ENCODE data around the gene FFAR1.

FFAR1 gene

GRCh38 chr19:35306473-35307246 lies 41.0 kb upstream of the FFAR1 start:
- no peak for DNase-seq (ENCODE audit: insufficient read length)
- peak; percentile 76 for FAIRE-seq
- TF ChIP-seq POLR2A (IDR thresholded peaks at IDR 0.05; ENCODE audit: low read depth, low read length): no peak
- TF ChIP-seq TAF1 (IDR thresholded peaks at IDR 0.05; ENCODE audit: borderline replicate concordance, low read depth, low read length): no peak
- TF ChIP-seq POLR2AphosphoS5 (IDR thresholded peaks at IDR 0.05; ENCODE audit: low read depth, low read length): no peak

GRCh38 chr19:35307931-35308330 lies 39.8 kb upstream of the FFAR1 start:
- TF ChIP-seq TAF1 (IDR thresholded peaks at IDR 0.05; ENCODE audit: borderline replicate concordance, low read depth, low read length) (no peak), POLR2A (IDR thresholded peaks at IDR 0.05; ENCODE audit: low read depth, low read length) (no peak), POLR2AphosphoS5 (IDR thresholded peaks at IDR 0.05; ENCODE audit: low read depth, low read length) (no peak)
- DNase-seq (ENCODE audit: insufficient read length) (no peak), FAIRE-seq (no peak)

- FAIRE-seq (no peak), DNase-seq (ENCODE audit: insufficient read length) (no peak)
- TF ChIP-seq TAF1 (IDR thresholded peaks at IDR 0.05; ENCODE audit: borderline replicate concordance, low read depth, low read length): no peak
Observed at GRCh38 chr19:35308910-35309309, 38.8 kb upstream of the FFAR1 start.

DNA sequence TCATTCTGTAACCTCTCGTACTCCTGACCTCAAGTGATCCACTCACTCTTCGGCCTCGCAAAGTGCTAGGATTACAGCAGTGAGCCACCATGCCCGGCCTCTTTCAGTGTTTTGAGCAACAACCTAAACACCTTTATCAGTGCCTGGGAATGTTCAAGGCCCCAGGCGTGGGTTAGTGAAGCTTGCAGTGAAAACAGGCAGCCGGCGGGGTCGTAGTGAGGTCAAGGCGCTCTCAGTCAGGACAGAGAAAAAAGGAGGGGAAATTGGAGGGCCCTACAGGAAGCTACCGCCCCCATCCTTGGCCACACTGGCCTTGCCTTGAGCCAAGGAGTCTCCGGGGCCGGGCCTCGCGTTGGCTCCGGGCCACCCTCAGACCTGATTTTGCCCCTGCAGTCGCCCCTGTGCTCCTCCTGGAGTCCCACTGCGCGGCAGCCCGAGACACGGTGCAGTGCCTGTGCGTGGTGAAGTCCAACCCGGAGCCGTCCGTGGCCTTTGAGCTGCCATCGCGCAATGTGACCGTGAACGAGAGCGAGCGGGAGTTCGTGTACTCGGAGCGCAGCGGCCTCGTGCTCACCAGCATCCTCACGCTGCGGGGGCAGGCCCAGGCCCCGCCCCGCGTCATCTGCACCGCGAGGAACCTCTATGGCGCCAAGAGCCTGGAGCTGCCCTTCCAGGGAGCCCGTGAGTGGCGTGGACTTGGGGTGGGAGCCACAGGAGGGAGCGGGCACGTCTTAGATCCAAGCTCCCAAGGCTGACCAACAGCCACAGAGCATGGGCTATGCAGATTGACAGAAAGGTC lies 38.0 kb upstream of the FFAR1 start:
- DNase-seq (ENCODE audit: insufficient read length): no peak
- FAIRE-seq: no peak
- TF ChIP-seq TAF1 (IDR thresholded peaks at IDR 0.05; ENCODE audit: borderline replicate concordance, low read depth, low read length) (no peak), POLR2A (IDR thresholded peaks at IDR 0.05; ENCODE audit: low read depth, low read length) (no peak), POLR2AphosphoS5 (IDR thresholded peaks at IDR 0.05; ENCODE audit: low read depth, low read length) (no peak)

DNA sequence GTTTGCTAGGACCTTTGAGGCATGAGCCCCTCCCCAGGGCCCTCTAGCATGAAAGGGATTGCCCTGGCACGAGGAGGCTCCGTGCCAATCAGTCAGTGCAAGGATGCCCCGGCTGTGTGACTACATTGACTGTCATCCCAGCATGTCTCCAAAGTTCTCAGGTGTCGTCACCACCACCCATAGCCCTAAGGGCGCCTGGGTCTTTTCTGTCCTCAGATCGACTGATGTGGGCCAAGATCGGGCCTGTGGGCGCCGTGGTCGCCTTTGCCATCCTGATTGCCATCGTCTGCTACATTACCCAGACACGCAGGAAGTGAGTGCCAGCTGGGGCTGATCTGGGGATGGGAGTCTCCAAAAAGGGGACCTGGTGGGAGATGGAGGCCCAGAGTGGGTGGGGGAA lies 37.4 kb upstream of the FFAR1 start:
- DNase-seq (ENCODE audit: insufficient read length): no peak
- TF ChIP-seq TAF1 (IDR thresholded peaks at IDR 0.05; ENCODE audit: borderline replicate concordance, low read depth, low read length) (no peak), POLR2AphosphoS5 (IDR thresholded peaks at IDR 0.05; ENCODE audit: low read depth, low read length) (no peak), POLR2A (IDR thresholded peaks at IDR 0.05; ENCODE audit: low read depth, low read length) (no peak)
- FAIRE-seq: no peak

GRCh38 chr19:35310811-35311465 lies 36.8 kb upstream of the FFAR1 start:
- no peak for TF ChIP-seq TAF1 (IDR thresholded peaks at IDR 0.05; ENCODE audit: borderline replicate concordance, low read depth, low read length)
- TF ChIP-seq POLR2AphosphoS5 (IDR thresholded peaks at IDR 0.05; ENCODE audit: low read depth, low read length): no peak
- no peak for TF ChIP-seq POLR2A (IDR thresholded peaks at IDR 0.05; ENCODE audit: low read depth, low read length)
- FAIRE-seq: no peak
- DNase-seq (ENCODE audit: insufficient read length): no peak

DNA sequence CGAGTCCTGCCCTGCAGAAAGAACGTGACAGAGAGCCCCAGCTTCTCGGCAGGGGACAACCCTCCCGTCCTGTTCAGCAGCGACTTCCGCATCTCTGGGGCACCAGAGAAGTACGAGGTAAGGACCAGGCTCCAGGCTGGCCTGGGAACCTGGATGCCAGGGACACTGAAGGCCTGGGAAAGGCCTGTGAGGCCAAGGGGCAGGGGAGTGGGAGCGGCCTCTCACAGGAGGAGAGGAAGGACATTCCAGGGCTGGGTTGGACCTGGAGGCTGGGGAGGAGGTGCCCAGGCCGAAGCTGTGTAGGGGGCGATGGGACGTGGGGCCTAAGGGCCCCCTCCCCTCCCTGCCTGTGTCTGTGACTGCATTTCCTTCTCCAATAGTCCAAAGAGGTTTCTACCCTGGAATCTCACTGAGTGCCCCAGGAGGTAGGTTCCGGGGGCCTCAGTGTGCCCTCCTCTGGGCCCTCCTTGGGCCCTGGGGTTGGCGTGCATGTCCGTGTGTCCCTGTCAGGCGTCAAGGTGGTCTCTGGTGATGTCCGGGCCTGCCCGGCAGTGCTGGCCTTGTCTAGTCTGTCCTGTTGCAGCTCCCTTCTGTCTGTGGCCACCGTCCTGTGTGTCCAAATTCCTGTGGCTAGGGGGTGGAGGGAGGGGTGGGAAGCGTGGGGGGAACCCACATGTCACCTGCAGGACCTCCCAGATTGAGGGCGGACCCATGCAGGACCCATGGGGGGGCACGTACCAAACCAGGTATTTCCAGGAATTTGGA lies 35.6 kb upstream of the FFAR1 start:
- no peak for DNase-seq (ENCODE audit: insufficient read length)
- TF ChIP-seq TAF1 (IDR thresholded peaks at IDR 0.05; ENCODE audit: borderline replicate concordance, low read depth, low read length) (no peak), POLR2A (IDR thresholded peaks at IDR 0.05; ENCODE audit: low read depth, low read length) (no peak), POLR2AphosphoS5 (IDR thresholded peaks at IDR 0.05; ENCODE audit: low read depth, low read length) (no peak)
- no peak for FAIRE-seq

- TF ChIP-seq TAF1 (IDR thresholded peaks at IDR 0.05; ENCODE audit: borderline replicate concordance, low read depth, low read length): no peak
- no peak for TF ChIP-seq POLR2A (IDR thresholded peaks at IDR 0.05; ENCODE audit: low read depth, low read length)
- TF ChIP-seq POLR2AphosphoS5 (IDR thresholded peaks at IDR 0.05; ENCODE audit: low read depth, low read length): no peak
- DNase-seq (ENCODE audit: insufficient read length): no peak
- FAIRE-seq: no peak
Observed at GRCh38 chr19:35313587-35313986, 34.1 kb upstream of the FFAR1 start.

DNA sequence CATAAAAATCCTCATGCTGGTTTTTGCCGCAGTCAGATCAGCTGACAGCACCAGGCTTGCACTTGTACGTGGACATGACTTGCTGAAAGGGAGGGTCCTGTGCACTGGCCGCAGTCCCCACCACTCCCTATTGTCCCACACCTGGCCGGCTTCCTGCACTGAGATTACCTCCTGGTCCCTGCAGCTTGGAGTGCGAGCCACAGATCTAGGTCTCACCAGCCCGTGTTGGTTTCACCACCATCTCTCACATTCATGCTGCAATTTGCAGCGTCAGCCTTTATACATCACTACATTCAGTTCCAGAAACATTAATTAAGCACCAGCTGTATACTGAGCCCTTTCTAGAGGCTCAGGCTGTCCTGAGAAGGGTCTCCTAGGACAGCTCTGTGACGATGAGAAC lies 33.7 kb upstream of the FFAR1 start:
- DNase-seq (ENCODE audit: insufficient read length) (no peak), FAIRE-seq (no peak)
- TF ChIP-seq TAF1 (IDR thresholded peaks at IDR 0.05; ENCODE audit: borderline replicate concordance, low read depth, low read length) (no peak), POLR2A (IDR thresholded peaks at IDR 0.05; ENCODE audit: low read depth, low read length) (no peak), POLR2AphosphoS5 (IDR thresholded peaks at IDR 0.05; ENCODE audit: low read depth, low read length) (no peak)

GRCh38 chr19:35314858-35315470 lies 32.7 kb upstream of the FFAR1 start:
- DNase-seq (ENCODE audit: insufficient read length) (no peak), FAIRE-seq (no peak)
- no peak for TF ChIP-seq POLR2A (IDR thresholded peaks at IDR 0.05; ENCODE audit: low read depth, low read length)
- no peak for TF ChIP-seq POLR2AphosphoS5 (IDR thresholded peaks at IDR 0.05; ENCODE audit: low read depth, low read length)
- no peak for TF ChIP-seq TAF1 (IDR thresholded peaks at IDR 0.05; ENCODE audit: borderline replicate concordance, low read depth, low read length)

DNA sequence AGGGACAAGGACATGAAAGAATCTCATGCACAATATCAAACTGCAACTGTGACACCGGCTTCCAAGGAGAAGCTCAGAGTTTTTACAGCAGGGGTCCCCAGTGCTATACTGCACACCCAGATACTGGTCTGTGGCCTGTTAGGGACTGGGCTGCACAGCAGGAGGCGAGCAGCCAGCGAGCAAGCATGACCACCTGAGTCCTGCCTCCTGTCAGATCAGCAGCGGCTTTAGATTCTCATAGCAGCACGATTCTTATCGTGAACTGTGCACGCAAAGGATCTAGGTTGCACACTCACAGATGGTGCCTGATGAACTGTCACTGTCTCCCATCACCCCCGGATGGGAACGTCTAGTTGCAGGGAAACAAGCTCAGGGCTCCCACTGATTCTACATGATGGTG lies 31.8 kb upstream of the FFAR1 start:
- FAIRE-seq (no peak), DNase-seq (ENCODE audit: insufficient read length) (no peak)
- TF ChIP-seq POLR2A (IDR thresholded peaks at IDR 0.05; ENCODE audit: low read depth, low read length) (no peak), TAF1 (IDR thresholded peaks at IDR 0.05; ENCODE audit: borderline replicate concordance, low read depth, low read length) (no peak), POLR2AphosphoS5 (IDR thresholded peaks at IDR 0.05; ENCODE audit: low read depth, low read length) (no peak)

All from GM12892 (cell line).